ENCODE measurements around the gene SPPL2B.

DNA sequence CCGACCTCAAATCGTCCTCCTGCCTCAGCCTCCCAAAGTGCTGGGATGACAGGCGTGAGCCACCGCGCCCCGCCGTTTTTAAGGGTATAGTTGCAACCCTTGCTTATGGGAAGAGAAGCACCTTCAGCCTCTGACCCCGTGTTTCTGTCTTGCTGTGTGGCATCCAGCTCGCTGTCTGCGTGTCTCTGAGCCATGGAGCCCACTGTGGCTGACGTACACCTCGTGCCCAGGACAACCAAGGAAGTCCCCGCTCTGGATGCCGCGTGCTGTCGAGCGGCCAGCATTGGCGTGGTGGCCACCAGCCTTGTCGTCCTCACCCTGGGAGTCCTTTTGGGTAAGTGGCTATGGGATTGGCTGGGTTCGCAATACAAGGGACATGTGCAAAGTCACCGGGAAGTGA, 61.1 kb downstream of the SPPL2B start:
- TF ChIP-seq, protein P1, sequence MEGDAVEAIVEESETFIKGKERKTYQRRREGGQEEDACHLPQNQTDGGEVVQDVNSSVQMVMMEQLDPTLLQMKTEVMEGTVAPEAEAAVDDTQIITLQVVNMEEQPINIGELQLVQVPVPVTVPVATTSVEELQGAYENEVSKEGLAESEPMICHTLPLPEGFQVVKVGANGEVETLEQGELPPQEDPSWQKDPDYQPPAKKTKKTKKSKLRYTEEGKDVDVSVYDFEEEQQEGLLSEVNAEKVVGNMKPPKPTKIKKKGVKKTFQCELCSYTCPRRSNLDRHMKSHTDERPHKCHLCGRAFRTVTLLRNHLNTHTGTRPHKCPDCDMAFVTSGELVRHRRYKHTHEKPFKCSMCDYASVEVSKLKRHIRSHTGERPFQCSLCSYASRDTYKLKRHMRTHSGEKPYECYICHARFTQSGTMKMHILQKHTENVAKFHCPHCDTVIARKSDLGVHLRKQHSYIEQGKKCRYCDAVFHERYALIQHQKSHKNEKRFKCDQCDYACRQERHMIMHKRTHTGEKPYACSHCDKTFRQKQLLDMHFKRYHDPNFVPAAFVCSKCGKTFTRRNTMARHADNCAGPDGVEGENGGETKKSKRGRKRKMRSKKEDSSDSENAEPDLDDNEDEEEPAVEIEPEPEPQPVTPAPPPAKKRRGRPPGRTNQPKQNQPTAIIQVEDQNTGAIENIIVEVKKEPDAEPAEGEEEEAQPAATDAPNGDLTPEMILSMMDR (IDR thresholded peaks at IDR 0.05) = no peak
- TF ChIP-seq POLR2AphosphoS5 (IDR thresholded peaks at IDR 0.05) (no peak), EP300 (IDR thresholded peaks at IDR 0.05) (no peak)

Measured in upper lobe of left lung (tissue), 4 donors.